Activated naive CD8-positive, alpha-beta T cell treated with anti-CD3 and anti-CD28 coated beads for 36 hours (primary cell): Measurements from ENCODE around the gene ELMO3. TPM values are rescaled to one million over a fixed set of nuclear protein-coding genes. Genes with fewer than 3 reads are reported as not detected.

Experiments
- DNase-seq: peaks from one replicate; pipeline ENCODE4 v3.0.0; 2021
- H3K27ac Mint-ChIP-seq: one replicate; pipeline ENCODE4 v1.8.0; 2022; ENCODE audit warnings: mild to moderate bottlenecking, moderate library complexity, mixed read lengths
- H3K27me3 Mint-ChIP-seq: one replicate; pipeline ENCODE4 v1.8.0; 2022; ENCODE audit warnings: mild to moderate bottlenecking, mixed read lengths
- H3K36me3 Mint-ChIP-seq: one replicate; pipeline ENCODE4 v1.8.0; 2021; ENCODE audit warnings: mild to moderate bottlenecking, mixed read lengths
- H3K4me1 Mint-ChIP-seq: one replicate; pipeline ENCODE4 v1.8.0; 2021; ENCODE audit warnings: mixed read lengths
- H3K4me3 Mint-ChIP-seq: one replicate; pipeline ENCODE4 v1.8.0; 2022; ENCODE audit warnings: mild to moderate bottlenecking, moderate library complexity, mixed read lengths
- H3K9me3 Mint-ChIP-seq: one replicate; pipeline ENCODE4 v1.8.0; 2022; ENCODE audit warnings: mixed read lengths
- total RNA-seq, 2 experiments: library from RNA; stranded (reverse); gene quantifications; one replicate each; pipeline ENCODE4 v1.2.3, GENCODE V29; 2021

Gene ELMO3
- total RNA-seq, 2 experiments from 2014 or later = 4.3 to 4.5 TPM

GRCh38 chr16:67161595-67162058, 37.3 kb upstream of the ELMO3 start:
- Mint-ChIP-seq H3K36me3 (peaks cover 15% of the 10 kb centered on the region), H3K4me1 (peaks cover 36% of the 10 kb centered on the region), H3K9me3 (no peaks in the 10 kb centered on the region), H3K4me3 (peak overlapping the region; percentile 34), H3K27me3 (peaks cover 47% of the 10 kb centered on the region), H3K27ac (no peak overlapping the region)
- no peak for DNase-seq

GRCh38 chr16:67162506-67163163, 36.3 kb upstream of the ELMO3 start:
- Mint-ChIP-seq H3K9me3 (no peaks in the 10 kb centered on the region), H3K4me1 (peaks cover 32% of the 10 kb centered on the region), H3K4me3 (peak overlapping the region; percentile 18), H3K27me3 (peaks cover 58% of the 10 kb centered on the region), H3K27ac (no peak overlapping the region), H3K36me3 (peaks cover 18% of the 10 kb centered on the region)
- DNase-seq = no peak

GRCh38 chr16:67163164-67163998, 35.5 kb upstream of the ELMO3 start:
- H3K4me3 Mint-ChIP-seq = no peak overlapping the region
- H3K9me3 Mint-ChIP-seq = no peaks in the 10 kb centered on the region
- DNase-seq = peak; percentile 60
- H3K27me3 Mint-ChIP-seq = peaks cover 65% of the 10 kb centered on the region
- H3K36me3 Mint-ChIP-seq = peaks cover 15% of the 10 kb centered on the region
- peaks cover 27% of the 10 kb centered on the region for H3K4me1 Mint-ChIP-seq
- H3K27ac Mint-ChIP-seq = no peak overlapping the region

- Mint-ChIP-seq H3K4me1 (peaks cover 21% of the 10 kb centered on the region), H3K36me3 (peaks cover 11% of the 10 kb centered on the region), H3K9me3 (no peaks in the 10 kb centered on the region), H3K4me3 (peak overlapping the region; percentile 32), H3K27ac (no peak overlapping the region), H3K27me3 (peaks cover 72% of the 10 kb centered on the region)
- DNase-seq = no peak
These were observed 34.9 kb upstream of the ELMO3 start for GRCh38 chr16:67163999-67164558.

GRCh38 chr16:67164599-67165061, 34.3 kb upstream of the ELMO3 start, which contains the start of gene HSF4:
TSS of gene HSF4 (plus strand) at chr16:67164745. CDS start at chr16:67164812, 67 bp downstream.
- Mint-ChIP-seq H3K4me1 (peaks cover 21% of the 10 kb centered on the region), H3K27me3 (peaks cover 77% of the 10 kb centered on the region), H3K36me3 (peaks cover 11% of the 10 kb centered on the region), H3K9me3 (no peaks in the 10 kb centered on the region), H3K27ac (no peak within 1 kb of the TSS), H3K4me3 (peak within 1 kb of the TSS; percentile 32)
- DNase-seq = no peak

- DNase-seq = no peak
- H3K27ac Mint-ChIP-seq = no peak overlapping the region
These were observed 33.5 kb upstream of the ELMO3 start for GRCh38 chr16:67165121-67166078.

GRCh38 chr16:67166110-67166547, 32.8 kb upstream of the ELMO3 start:
- Mint-ChIP-seq H3K4me3 (no peak overlapping the region), H3K9me3 (no peaks in the 10 kb centered on the region), H3K36me3 (peaks cover 9% of the 10 kb centered on the region), H3K27me3 (peaks cover 86% of the 10 kb centered on the region), H3K27ac (no peak overlapping the region), H3K4me1 (peaks cover 28% of the 10 kb centered on the region)
- no peak for DNase-seq

More at GRCh38 chr16:67165121-67166078, 33.5 kb upstream of the ELMO3 start:
- peaks cover 11% of the 10 kb centered on the region for H3K36me3 Mint-ChIP-seq
- peaks cover 28% of the 10 kb centered on the region for H3K4me1 Mint-ChIP-seq
- H3K9me3 Mint-ChIP-seq = no peaks in the 10 kb centered on the region
- H3K4me3 Mint-ChIP-seq = no peak overlapping the region
- peaks cover 84% of the 10 kb centered on the region for H3K27me3 Mint-ChIP-seq

GRCh38 chr16:67166598-67167168, 32.2 kb upstream of the ELMO3 start:
- peaks cover 86% of the 10 kb centered on the region for H3K27me3 Mint-ChIP-seq
- H3K9me3 Mint-ChIP-seq = no peaks in the 10 kb centered on the region
- no peak for DNase-seq
- H3K4me3 Mint-ChIP-seq = no peak overlapping the region
- peaks cover 6% of the 10 kb centered on the region for H3K36me3 Mint-ChIP-seq
- H3K4me1 Mint-ChIP-seq = peaks cover 28% of the 10 kb centered on the region
- H3K27ac Mint-ChIP-seq = no peak overlapping the region

- no peaks in the 10 kb centered on the region for H3K9me3 Mint-ChIP-seq
- no peak overlapping the region for H3K4me3 Mint-ChIP-seq
- peaks cover 86% of the 10 kb centered on the region for H3K27me3 Mint-ChIP-seq
- H3K36me3 Mint-ChIP-seq = peaks cover 3% of the 10 kb centered on the region
- H3K4me1 Mint-ChIP-seq = peaks cover 26% of the 10 kb centered on the region
- H3K27ac Mint-ChIP-seq = no peak overlapping the region
- DNase-seq = no peak
These were observed 31.3 kb upstream of the ELMO3 start for GRCh38 chr16:67167588-67167987.

GRCh38 chr16:67169011-67169451, 29.9 kb upstream of the ELMO3 start:
- Mint-ChIP-seq H3K27me3 (peaks cover 93% of the 10 kb centered on the region), H3K9me3 (no peaks in the 10 kb centered on the region), H3K27ac (no peak overlapping the region), H3K4me1 (peaks cover 35% of the 10 kb centered on the region), H3K36me3 (peaks cover 3% of the 10 kb centered on the region), H3K4me3 (no peak overlapping the region)
- DNase-seq = no peak

GRCh38 chr16:67169642-67170167, 29.2 kb upstream of the ELMO3 start:
- Mint-ChIP-seq H3K4me1 (peaks cover 32% of the 10 kb centered on the region), H3K9me3 (no peaks in the 10 kb centered on the region), H3K4me3 (peak overlapping the region; percentile 73), H3K27ac (no peak overlapping the region), H3K27me3 (peaks cover 89% of the 10 kb centered on the region), H3K36me3 (peaks cover 3% of the 10 kb centered on the region)
- peak; percentile 56 for DNase-seq

- H3K27ac Mint-ChIP-seq = no peak within 1 kb of the TSS
- DNase-seq = peak; percentile 49
- peaks cover 26% of the 10 kb centered on the region for H3K4me1 Mint-ChIP-seq
- no peaks in the 10 kb centered on the region for H3K9me3 Mint-ChIP-seq
- H3K36me3 Mint-ChIP-seq = peaks cover 3% of the 10 kb centered on the region
- peak within 1 kb of the TSS; percentile 73 for H3K4me3 Mint-ChIP-seq
- peaks cover 87% of the 10 kb centered on the region for H3K27me3 Mint-ChIP-seq
These were observed 28.6 kb upstream of the ELMO3 start, which contains the start of gene NOL3 for GRCh38 chr16:67170168-67170948. TSS of gene NOL3 (plus strand) at chr16:67170538.
